Mucosa of rectum (tissue), 2 donors: Measurements from ENCODE around the gene PPP1R8.
"Not testable (repeated sequence)": the region's sequence is repeated elsewhere in the genome, so short reads cannot be mapped to it uniquely, and the experiment has no call there.

ENCODE experiments used
- H3K27ac ChIP-seq, 2 donors: one replicate each; pipeline ENCODE4 v1.7.0; 2013; ENCODE audit warnings: inconsistent platforms in 2 of 2, low read depth in 2 of 2, low read length in 2 of 2
- H3K27me3 ChIP-seq, 2 donors: one replicate each; pipeline ENCODE4 v1.7.0; 2013; ENCODE audit warnings: low read length in 2 of 2; ENCODE audit not compliant: control insufficient read depth in 2 of 2, insufficient read depth in 2 of 2
- H3K36me3 ChIP-seq, 2 donors: one replicate each; pipeline ENCODE4 v1.7.0; 2013; ENCODE audit warnings: low read length in 2 of 2; ENCODE audit not compliant: control insufficient read depth in 2 of 2, insufficient read depth in 2 of 2
- H3K4me1 ChIP-seq, 2 donors: one replicate each; pipeline ENCODE4 v1.7.0; 2013; ENCODE audit warnings: low read length in 2 of 2, mild to moderate bottlenecking in 1 of 2; ENCODE audit not compliant: control insufficient read depth in 2 of 2, insufficient read depth in 2 of 2
- H3K4me3 ChIP-seq, 2 donors: one replicate each; pipeline ENCODE4 v1.7.0; 2013; ENCODE audit warnings: low read length in 2 of 2
- H3K9ac ChIP-seq, 2 donors: one replicate each; pipeline ENCODE4 v1.7.0; 2013; ENCODE audit warnings: low read length in 2 of 2, low read depth in 1 of 2, mild to moderate bottlenecking in 1 of 2
- H3K9me3 ChIP-seq, 2 donors: one replicate each; pipeline ENCODE4 v1.7.0; 2013; ENCODE audit warnings: low read length in 2 of 2; ENCODE audit not compliant: control insufficient read depth in 2 of 2
- donor health status: healthy.
- donor health status: Normal muscosa, but diverticular disease.

The PPP1R8 gene

DNA sequence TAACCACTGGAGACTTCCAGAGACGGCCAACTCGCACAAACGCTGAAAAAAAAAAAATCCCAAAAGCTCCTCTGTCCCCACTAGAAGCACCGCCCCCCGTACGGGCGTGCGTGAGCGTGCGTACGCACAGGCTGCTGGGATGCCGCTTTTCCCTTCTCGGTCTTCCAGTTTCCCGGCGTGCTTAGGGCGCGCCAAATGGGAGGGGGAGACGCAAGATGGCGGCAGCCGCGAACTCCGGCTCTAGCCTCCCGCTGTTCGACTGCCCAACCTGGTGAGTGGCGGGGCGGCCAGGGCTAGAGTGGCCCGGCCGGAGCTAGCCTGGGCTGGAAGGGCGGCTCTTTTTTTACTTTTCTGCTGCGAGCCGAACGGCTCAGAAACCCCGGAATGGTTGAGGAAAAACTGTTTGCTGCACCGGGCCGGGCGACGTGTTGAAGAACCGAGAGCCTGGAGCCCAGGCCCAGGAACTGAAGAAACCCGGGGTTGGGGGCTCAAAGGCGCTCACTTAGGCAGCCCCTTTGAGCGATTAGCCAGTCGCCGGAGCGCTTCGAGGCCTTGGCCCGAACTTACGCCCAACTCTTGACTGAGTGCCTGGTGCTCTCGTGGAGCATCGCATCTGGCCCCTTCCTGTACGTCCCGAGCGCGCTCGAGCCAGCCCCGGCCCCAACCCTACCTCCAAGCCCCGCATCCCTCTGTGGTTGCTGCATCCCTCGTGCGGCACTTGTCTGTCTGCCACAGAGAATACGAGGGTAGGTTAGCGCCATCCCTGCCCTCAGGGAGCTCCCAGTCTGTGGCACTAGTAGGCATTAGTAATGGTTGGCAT is at the start of gene PPP1R8:
TSS of gene PPP1R8 (plus strand) at position 162 of the 820 bp plus-strand sequence. CDS start at position 216, 54 bp downstream.
- peak within 1 kb of the TSS; percentile 76 to 77 for H3K27ac ChIP-seq
- no peaks in the 10 kb centered on the region for H3K9me3 ChIP-seq
- peak within 1 kb of the TSS; percentile 68 to 90 for H3K4me3 ChIP-seq
- H3K9ac ChIP-seq = peak within 1 kb of the TSS; percentile 87 to 92
- H3K4me1 ChIP-seq = peaks cover 4 to 7% of the 10 kb centered on the region in 2 donors
- peaks cover 12 to 15% of the 10 kb centered on the region in 2 donors for H3K36me3 ChIP-seq
- no peaks in the 10 kb centered on the region for H3K27me3 ChIP-seq

DNA sequence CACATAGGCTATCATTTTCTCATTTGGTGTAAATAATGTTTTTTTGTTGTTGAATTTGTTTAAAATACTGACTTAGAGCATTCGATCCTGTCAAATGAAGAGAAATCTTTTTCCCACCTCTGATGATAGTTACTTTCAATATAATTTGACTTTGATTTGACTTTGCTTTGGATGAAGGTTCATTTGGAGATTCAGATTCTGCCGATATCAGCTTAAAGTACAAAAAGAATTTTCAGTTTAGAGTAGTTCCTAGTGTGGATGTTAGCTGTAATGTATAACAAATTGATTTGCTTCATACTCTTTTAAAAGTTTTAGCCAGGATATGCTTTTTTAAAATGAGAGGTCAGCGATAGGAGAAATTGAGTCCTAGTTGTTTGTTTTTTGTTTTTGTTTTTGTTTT is 47.6 kb upstream of the PPP1R8 start:
- H3K4me3 ChIP-seq = no peak overlapping the region
- H3K27me3 ChIP-seq = no peaks in the 10 kb centered on the region
- no peak overlapping the region for H3K27ac ChIP-seq
- no peaks in the 10 kb centered on the region for H3K36me3 ChIP-seq
- peaks cover 10 to 25% of the 10 kb centered on the region in 2 donors for H3K4me1 ChIP-seq
- no peak overlapping the region for H3K9ac ChIP-seq
- no peaks in the 10 kb centered on the region for H3K9me3 ChIP-seq

DNA sequence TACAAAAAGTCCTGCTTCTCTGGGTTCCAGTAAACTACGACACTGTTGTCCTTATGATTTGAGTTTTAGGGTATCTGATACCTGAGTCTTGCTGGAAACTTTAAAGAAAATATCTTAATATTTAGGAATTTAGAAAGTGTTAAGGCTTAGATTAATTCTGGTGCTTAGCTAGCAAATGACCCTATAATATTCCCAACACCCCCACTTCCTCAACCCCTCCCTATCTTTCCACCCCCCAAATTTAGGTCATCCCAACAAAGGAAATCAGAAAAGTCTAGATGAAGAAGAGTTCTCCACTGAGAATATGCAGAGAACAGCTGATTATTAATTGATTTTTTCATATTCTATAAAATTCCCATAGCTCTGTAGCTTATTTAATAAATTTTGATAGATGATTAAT is 45.9 kb upstream of the PPP1R8 start:
- H3K4me1 ChIP-seq = peaks cover 4 to 25% of the 10 kb centered on the region in 2 donors
- peaks cover 0 to under 1% of the 10 kb centered on the region in 2 donors for H3K36me3 ChIP-seq
- H3K4me3 ChIP-seq = no peak overlapping the region
- no peak overlapping the region for H3K27ac ChIP-seq
- no peaks in the 10 kb centered on the region for H3K27me3 ChIP-seq
- H3K9ac ChIP-seq = no peak overlapping the region
- no peaks in the 10 kb centered on the region for H3K9me3 ChIP-seq

DNA sequence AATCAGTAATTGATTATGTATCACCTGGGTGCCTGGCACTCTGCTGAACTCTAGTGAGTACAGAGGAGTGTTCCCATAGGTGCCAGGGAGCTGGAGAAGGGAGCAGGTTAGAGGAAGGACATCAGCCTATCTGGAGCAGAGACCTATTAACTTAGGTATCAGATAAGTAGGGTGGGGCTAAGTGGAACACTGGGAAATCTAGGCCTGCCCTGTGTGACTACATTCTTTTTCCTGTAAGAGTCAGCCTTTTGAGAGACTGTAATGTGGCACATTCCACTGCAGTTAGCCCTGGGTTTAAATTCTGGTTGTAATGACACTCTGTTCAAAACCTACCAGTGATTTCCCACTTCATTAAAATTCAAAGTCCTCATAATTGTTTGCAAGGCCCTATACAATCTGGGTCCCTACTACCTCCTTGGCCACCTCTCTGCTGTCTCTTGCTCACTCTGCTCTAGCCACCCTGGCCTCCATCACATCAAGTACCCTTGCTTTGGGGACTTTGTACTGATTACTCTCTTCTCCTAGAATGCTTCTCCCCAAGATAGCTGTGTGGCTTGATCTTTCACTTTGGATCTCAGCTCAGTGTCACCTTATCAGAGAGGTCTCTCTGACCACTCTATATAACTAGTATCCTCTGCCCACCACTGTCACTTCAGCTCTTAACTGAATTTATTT is 44.7 kb upstream of the PPP1R8 start:
- Histone ChIP-seq H3K9ac (peak overlapping the region in 1 of 2 donors; percentile 55), H3K9me3 (no peaks in the 10 kb centered on the region), H3K4me1 (peaks cover 4 to 26% of the 10 kb centered on the region in 2 donors), H3K4me3 (peak overlapping the region in 1 of 2 donors; percentile 10), H3K27ac (peak overlapping the region; percentile 49 to 77), H3K36me3 (peaks cover 4 to 6% of the 10 kb centered on the region in 2 donors), H3K27me3 (no peaks in the 10 kb centered on the region)

DNA sequence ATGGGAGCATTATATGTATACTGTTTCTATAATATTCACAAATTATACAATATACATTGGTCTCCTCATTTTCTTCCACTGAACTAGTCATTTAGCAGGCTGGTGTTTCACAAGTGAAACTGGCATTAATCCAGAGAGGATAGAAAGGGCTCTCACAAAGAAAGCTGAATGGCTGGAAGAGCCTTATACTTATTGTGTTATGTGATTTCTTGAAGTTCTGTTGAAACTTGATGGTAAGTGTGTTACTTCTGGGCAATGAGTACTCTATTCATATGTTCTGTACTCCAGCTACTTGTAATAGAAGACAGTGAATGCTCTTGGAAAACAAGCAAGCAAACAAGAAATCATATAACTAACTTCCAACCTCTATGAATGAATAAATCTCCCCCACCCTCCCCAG is 42.7 kb upstream of the PPP1R8 start:
- Histone ChIP-seq H3K4me1 (peaks cover 4 to 26% of the 10 kb centered on the region in 2 donors), H3K36me3 (peaks cover 4 to 12% of the 10 kb centered on the region in 2 donors), H3K27me3 (no peaks in the 10 kb centered on the region), H3K9me3 (no peaks in the 10 kb centered on the region), H3K4me3 (no peak overlapping the region), H3K9ac (no peak overlapping the region), H3K27ac (no peak overlapping the region)

DNA sequence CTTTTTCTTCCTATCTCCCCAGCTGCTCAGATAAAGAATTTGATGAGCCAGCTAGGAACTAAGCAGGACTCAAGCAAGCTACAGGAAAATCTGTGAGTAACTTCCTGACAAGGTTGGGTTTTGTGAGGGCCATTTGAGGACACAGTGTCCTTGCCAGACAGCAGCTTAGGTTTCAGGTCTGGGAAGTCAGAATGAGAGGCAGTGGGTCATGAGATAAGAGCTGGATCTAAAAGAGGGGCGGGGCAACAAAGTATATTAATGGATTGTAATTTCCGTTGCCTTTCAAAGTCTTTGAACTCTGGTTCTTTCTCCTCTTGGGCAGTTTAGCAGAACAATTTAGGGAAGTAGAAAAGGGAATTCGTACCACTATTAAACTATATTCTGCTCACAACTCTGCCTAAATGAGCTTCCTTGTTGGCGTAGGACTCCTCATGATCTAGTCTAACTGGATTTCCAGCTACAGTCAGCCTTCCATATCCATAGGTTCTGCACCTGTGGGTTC is 41.0 kb upstream of the PPP1R8 start:
- H3K4me1 ChIP-seq = peaks cover 4 to 19% of the 10 kb centered on the region in 2 donors
- H3K9ac ChIP-seq = no peak overlapping the region
- H3K27me3 ChIP-seq = no peaks in the 10 kb centered on the region
- H3K4me3 ChIP-seq = no peak overlapping the region
- no peaks in the 10 kb centered on the region for H3K9me3 ChIP-seq
- H3K36me3 ChIP-seq = peaks cover 15 to 27% of the 10 kb centered on the region in 2 donors
- peak overlapping the region; percentile 29 to 55 for H3K27ac ChIP-seq

DNA sequence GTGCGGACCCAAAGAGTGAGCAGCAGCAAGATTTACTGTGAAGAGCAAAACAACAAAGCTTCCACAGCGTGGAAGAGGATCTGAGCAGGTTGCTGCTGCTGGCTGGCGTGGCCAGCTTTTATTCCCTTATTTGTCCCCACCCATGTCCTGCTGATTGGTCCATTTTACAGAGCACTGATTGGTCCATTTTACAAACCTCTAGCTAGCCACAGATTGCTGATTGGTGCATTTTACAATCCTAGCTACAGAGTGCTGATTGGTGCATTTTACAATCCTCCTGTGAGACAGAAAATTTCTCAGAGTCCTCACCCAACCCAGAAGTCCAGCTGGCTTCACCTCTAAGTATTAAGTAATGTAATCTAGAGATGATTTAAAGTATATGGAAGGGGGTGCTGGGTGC is 40.3 kb upstream of the PPP1R8 start:
- peak overlapping the region; percentile 29 to 55 for H3K27ac ChIP-seq

DNA sequence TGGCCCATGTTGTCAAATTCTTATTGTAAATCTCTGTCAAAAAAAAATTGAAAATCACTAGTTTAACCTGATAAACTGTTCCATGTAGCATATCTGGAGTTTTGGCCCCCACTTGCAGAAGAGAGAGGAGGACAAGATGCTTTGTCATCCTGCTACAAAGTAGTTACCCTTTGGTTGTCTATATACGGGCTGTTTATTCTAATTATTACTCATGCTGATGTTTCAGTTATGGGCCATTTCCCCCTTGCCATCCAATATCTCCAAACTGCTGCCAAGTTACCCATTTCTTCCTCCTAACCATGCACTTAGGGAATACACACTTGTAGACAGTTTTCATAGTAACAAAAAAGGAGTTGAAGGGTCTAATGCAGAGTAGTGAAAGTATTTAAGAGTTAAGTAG is 35.0 kb upstream of the PPP1R8 start:
- Histone ChIP-seq H3K9ac (no peak overlapping the region), H3K27me3 (no peaks in the 10 kb centered on the region), H3K4me1 (no peaks in the 10 kb centered on the region), H3K9me3 (no peaks in the 10 kb centered on the region), H3K27ac (no peak overlapping the region), H3K36me3 (peaks cover 38 to 56% of the 10 kb centered on the region in 2 donors), H3K4me3 (no peak overlapping the region)

More for the DNA sequence above, 40.3 kb upstream of the PPP1R8 start:
- not testable (repeated sequence) for H3K9ac ChIP-seq, H3K9me3 ChIP-seq, H3K27me3 ChIP-seq, H3K4me3 ChIP-seq
- Histone ChIP-seq H3K36me3 (peaks cover 19 to 34% of the 10 kb centered on the region in 2 donors), H3K4me1 (peaks cover 4 to 14% of the 10 kb centered on the region in 2 donors)

DNA sequence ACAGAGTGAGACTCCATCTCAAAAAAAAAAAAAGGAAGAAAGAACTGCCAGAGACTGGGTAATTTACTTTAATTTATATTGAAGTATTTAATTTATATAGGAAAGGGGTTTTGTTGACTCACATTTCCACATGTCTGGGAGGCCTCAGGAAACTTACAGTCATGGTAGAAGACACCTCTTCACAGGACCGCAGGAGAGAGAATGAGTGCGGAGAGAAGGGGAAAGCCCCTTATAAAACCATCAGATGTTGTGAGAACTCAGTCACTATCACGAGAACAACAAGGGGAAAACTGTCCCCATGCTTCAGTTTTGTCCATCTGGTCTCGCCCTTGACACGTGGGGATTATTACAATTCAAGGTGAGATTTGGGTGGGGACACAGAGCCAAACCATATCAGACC is 25.8 kb upstream of the PPP1R8 start:
- H3K4me3 ChIP-seq = no peak overlapping the region
- no peak overlapping the region for H3K27ac ChIP-seq
- no peaks in the 10 kb centered on the region for H3K27me3 ChIP-seq
- no peaks in the 10 kb centered on the region for H3K9me3 ChIP-seq
- H3K36me3 ChIP-seq = peaks cover 29 to 44% of the 10 kb centered on the region in 2 donors
- H3K4me1 ChIP-seq = no peaks in the 10 kb centered on the region
- no peak overlapping the region for H3K9ac ChIP-seq

DNA sequence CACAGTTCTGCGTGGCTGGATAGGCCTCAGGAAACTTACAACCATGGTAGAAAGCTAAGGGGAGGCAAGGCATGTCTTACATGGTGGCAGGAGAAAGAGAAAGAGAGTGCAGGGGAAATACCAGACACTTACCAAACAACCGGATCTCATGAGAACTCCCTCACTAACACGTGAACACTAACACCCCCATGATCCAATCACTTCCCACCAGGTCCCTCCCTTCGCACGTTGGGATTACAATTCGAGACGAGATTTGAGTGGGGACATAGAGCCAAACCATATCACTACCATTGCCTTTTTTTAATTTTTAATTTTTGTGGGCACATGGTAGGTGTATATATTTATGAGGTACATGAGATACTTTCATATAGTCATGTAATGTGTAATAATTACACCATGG is 23.8 kb upstream of the PPP1R8 start:
- peaks cover 21 to 32% of the 10 kb centered on the region in 2 donors for H3K36me3 ChIP-seq

More for the DNA sequence above, 23.8 kb upstream of the PPP1R8 start:
- H3K4me1 ChIP-seq = no peaks in the 10 kb centered on the region
- H3K27ac ChIP-seq = no peak overlapping the region
- no peak overlapping the region for H3K9ac ChIP-seq
- no peaks in the 10 kb centered on the region for H3K27me3 ChIP-seq
- no peak overlapping the region for H3K4me3 ChIP-seq
- no peaks in the 10 kb centered on the region for H3K9me3 ChIP-seq
